Heart right ventricle (tissue), 16 donors: ENCODE results near the gene TMEM255B. TPM values are rescaled to one million over a fixed set of nuclear protein-coding genes. Genes with fewer than 3 reads are reported as not detected.

ENCODE experiments used
- ATAC-seq, 8 donors: fragments of 200-7000 bp; cut with Tn5 transposase; one replicate each; pipeline ENCODE4 v1.9.1; 2020; ENCODE audit warnings: mild to moderate bottlenecking in 8 of 8, moderate library complexity in 8 of 8, moderate number of reproducible peaks in 1 of 8
- DNase-seq, 2 donors: peaks; one replicate each; pipeline ENCODE4 v3.0.0-alpha.2; 2020
- H3K27ac ChIP-seq, 10 donors: fragments of 200-600 bp; sonication (generic) in 2 of 10; one replicate each; pipeline versions ENCODE4 v1.5.0 to v1.8.0; 2020 to 2022; ENCODE audit warnings: mild to moderate bottlenecking in 3 of 10
- H3K27me3 ChIP-seq, 7 donors: fragments of 200-600 bp; one replicate each; pipeline ENCODE4 v1.8.0; 2021 to 2022; ENCODE audit warnings: mild to moderate bottlenecking in 2 of 7
- H3K36me3 ChIP-seq, 9 donors: fragments of 200-600 bp; sonication (generic) in 1 of 9; one replicate each; pipeline versions ENCODE4 v1.5.0 to v1.8.0; 2020 to 2022; ENCODE audit warnings: mild to moderate bottlenecking in 2 of 9
- H3K4me1 ChIP-seq, 9 donors: fragments of 200-600 bp; sonication (generic) in 1 of 9; one replicate each; pipeline versions ENCODE4 v1.5.0 to v1.8.0; 2020 to 2022; ENCODE audit warnings: mild to moderate bottlenecking in 4 of 9
- H3K4me3 ChIP-seq, 10 donors: fragments of 200-600 bp; sonication (generic) in 2 of 10; one replicate each; pipeline versions ENCODE4 v1.5.0 to v1.8.0; 2020 to 2022; ENCODE audit warnings: mild to moderate bottlenecking in 7 of 10, moderate library complexity in 2 of 10
- H3K9me3 ChIP-seq, 11 donors: fragments of 200-600 bp in 10 of 11; sonication (generic) in 2 of 11; one replicate each; pipeline versions ENCODE4 v1.5.0 to v1.8.0; 2013 to 2022; ENCODE audit warnings: mild to moderate bottlenecking in 2 of 11, control low read depth in 1 of 11, moderate library complexity in 1 of 11
- WGBS, 2 donors: extraction: QIAGEN DNeasy Blood & Tissue Kit; methylation state at CpG; one replicate each; pipeline ENCODE4 v1.1.7; 2013; ENCODE audit warnings: inconsistent platforms in 1 of 2; 5-methylcytosine and 5-hydroxymethylcytosine counted together
- intact Hi-C, 10 donors: fragments of 100-400 bp; cut with DNase I; formaldehyde crosslinking; loops; one replicate each; pipeline versions ENCODE4 v1.11.1 to v1.14.2; 2022
- polyA plus RNA-seq, 2 donors: library from polyadenylated mRNA; stranded (reverse); fragments of 200-250 nt; gene quantifications; one replicate each; pipeline ENCODE4 v1.2.3, GENCODE V29; 2013
- total RNA-seq, 10 donors: library from RNA; stranded (reverse); fragmentation: NEBNext Ultra II Directional in 3 of 10; extraction: Animal tissue kit (Norgen Biotek cat#: 25700) in 3 of 10; gene quantifications; one replicate each; pipeline versions ENCODE4 v1.2.1 to v1.2.4, GENCODE V29; 2021 to 2023
- TF ChIP-seq, protein P1 (sequence below), 9 donors: fragments of 200-600 bp; sonication (generic) in 2 of 9; IDR thresholded peaks; one replicate each; pipeline versions ENCODE4 v1.5.0 to v1.8.0; 2021 to 2022; ENCODE audit warnings: antibody characterized with exemption in 9 of 9, mild to moderate bottlenecking in 5 of 9, moderate library complexity in 1 of 9
- donor health status: Arrhythmogenic right ventricular cardiomyopathy.
- donor health status: ischemic (EF 13 %, LVEDD 7.1; RV severe dilation, severe dysfunction).
- donor health status: healthy with polysubstance abuse.
- donor health status: DM: no; HTN: yes; CAD: no.
- donor health status: DM: no; HTN: no; CAD: no.
- donor health status: ischemic (EF 25% LVEDD 6.9; RV normal size, moderate dysfunction).
- donor health status: ischemic (EF 25% LVEDD 5.7; RV mildly dilated, moderate dysfunction).
- donor health status: healthy.
- donor health status: DM: yes; HTN: yes; CAD: no.
- donor health status: Ischemic cardiomyopathy.
- donor health status: ischemic (EF 35%, LVEDD 5.7; RV mildly dilated, moderate dysfunction).
- donor health status: nonischemic (EF 11% LVEDD 7.7; RV severe dilation, severe dysfunction).
- donor health status: DM: yes; HTN: yes; CAD: no.
- donor health status: PGD.
- donor health status: ischemic (EF 29% LVEDD 5.4; RV normal size, mild dysfunction).
- donor health status: nonischemic (EF 23%, LVEDD 6.1; RV moderate dilation, normal function).

Gene TMEM255B
- total and polyA plus RNA-seq, 12 donors: 2.4 to 12.9 (median 6.3) TPM

- Histone ChIP-seq H3K4me3 (no peak overlapping the region), H3K27me3 (peaks cover 0 to 16% (median 0%) of the 10 kb centered on the region in 7 donors), H3K4me1 (peaks cover 0 to 8% (median 0%) of the 10 kb centered on the region in 9 donors), H3K9me3 (no peaks in the 10 kb centered on the region), H3K36me3 (peaks cover 0 to 36% (median 0%) of the 10 kb centered on the region in 9 donors), H3K27ac (no peak overlapping the region)
- 65 to 67% methylated on average over 4 of the region's 4 CpGs for WGBS, 2 donors
- DNase-seq (no peak), ATAC-seq (no peak)
- intact Hi-C loops: no loop called here
- TF ChIP-seq, protein P1, sequence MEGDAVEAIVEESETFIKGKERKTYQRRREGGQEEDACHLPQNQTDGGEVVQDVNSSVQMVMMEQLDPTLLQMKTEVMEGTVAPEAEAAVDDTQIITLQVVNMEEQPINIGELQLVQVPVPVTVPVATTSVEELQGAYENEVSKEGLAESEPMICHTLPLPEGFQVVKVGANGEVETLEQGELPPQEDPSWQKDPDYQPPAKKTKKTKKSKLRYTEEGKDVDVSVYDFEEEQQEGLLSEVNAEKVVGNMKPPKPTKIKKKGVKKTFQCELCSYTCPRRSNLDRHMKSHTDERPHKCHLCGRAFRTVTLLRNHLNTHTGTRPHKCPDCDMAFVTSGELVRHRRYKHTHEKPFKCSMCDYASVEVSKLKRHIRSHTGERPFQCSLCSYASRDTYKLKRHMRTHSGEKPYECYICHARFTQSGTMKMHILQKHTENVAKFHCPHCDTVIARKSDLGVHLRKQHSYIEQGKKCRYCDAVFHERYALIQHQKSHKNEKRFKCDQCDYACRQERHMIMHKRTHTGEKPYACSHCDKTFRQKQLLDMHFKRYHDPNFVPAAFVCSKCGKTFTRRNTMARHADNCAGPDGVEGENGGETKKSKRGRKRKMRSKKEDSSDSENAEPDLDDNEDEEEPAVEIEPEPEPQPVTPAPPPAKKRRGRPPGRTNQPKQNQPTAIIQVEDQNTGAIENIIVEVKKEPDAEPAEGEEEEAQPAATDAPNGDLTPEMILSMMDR (IDR thresholded peaks at IDR 0.05): no peak
These were observed 6.5 kb downstream of the TMEM255B start for GRCh38 chr13:113765564-113765910.

DNA sequence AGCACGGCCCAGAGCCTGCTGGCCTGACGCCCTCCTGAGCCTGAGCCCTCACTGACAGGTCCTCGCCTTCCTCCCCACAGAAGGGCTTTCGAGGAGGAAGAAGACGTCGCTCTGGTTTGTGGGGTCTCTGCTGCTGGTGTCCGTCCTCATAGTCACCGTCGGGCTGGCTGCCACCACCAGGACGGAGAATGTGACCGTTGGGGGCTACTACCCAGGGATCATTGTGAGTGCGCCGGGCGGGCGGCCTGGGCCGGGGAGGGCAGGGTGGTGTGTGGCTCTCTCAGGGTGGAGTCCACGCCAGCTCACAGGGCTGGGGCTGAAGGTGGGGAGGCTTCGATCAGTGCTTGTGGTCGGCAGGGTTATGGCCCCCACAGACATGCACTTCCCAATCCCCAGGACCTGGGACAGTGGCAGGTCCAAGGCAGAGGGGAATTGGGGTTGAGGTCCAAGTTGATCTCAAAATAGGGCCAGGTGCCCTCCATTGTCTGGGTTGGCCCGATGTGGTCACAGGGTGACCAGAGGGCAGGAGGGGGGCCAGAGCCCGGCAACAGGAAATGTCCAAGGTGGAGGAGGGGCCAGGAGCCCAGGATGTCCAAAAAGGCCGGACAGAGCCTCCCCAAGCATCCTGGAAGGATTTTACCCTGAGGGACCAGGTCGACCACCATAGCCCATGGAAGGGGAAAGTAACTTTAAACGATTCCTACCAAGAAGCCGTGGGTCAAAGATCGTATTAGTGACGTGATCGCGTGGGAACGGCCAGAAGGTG, 7.2 kb downstream of the TMEM255B start:
- peaks cover 0 to 38% (median 0%) of the 10 kb centered on the region in 9 donors for H3K36me3 ChIP-seq
- H3K4me1 ChIP-seq: peaks cover 0 to 5% (median 0%) of the 10 kb centered on the region in 9 donors
- DNase-seq (no peak), ATAC-seq (no peak)
- intact Hi-C loops: no loop called here
- H3K27me3 ChIP-seq: peaks cover 0 to 11% (median 0%) of the 10 kb centered on the region in 7 donors
- H3K9me3 ChIP-seq: peaks cover 0 to under 1% (median 0%) of the 10 kb centered on the region in 11 donors
- TF ChIP-seq, protein P1 (IDR thresholded peaks at IDR 0.05): no peak
- H3K4me3 ChIP-seq: no peak overlapping the region
- no peak overlapping the region for H3K27ac ChIP-seq
- 81 to 85% methylated on average over 30 of the region's 30 CpGs for WGBS, 2 donors

- peaks cover 0 to 2% (median 0%) of the 10 kb centered on the region in 9 donors for H3K4me1 ChIP-seq
- DNase-seq: no peak
- no peak overlapping the region for H3K27ac ChIP-seq
- peaks cover 0 to 38% (median 0%) of the 10 kb centered on the region in 9 donors for H3K36me3 ChIP-seq
- WGBS, 2 donors: 84 to 91% methylated on average over 2 of the region's 2 CpGs
- intact Hi-C loops: no loop called here
- H3K27me3 ChIP-seq: peaks cover 0 to 3% (median 0%) of the 10 kb centered on the region in 7 donors
- H3K9me3 ChIP-seq: peaks cover 0 to 12% (median 0%) of the 10 kb centered on the region in 11 donors
- no peak overlapping the region for H3K4me3 ChIP-seq
- ATAC-seq: no peak
- TF ChIP-seq, protein P1 (IDR thresholded peaks at IDR 0.05): no peak
These were observed 8.3 kb downstream of the TMEM255B start for GRCh38 chr13:113767366-113767765.

GRCh38 chr13:113768018-113768905, 9.2 kb downstream of the TMEM255B start:
- Histone ChIP-seq H3K27me3 (no peaks in the 10 kb centered on the region), H3K4me1 (peaks cover 0 to 7% (median 0%) of the 10 kb centered on the region in 9 donors), H3K9me3 (peaks cover 0 to 16% (median 0%) of the 10 kb centered on the region in 11 donors), H3K36me3 (peaks cover 0 to 38% (median 0%) of the 10 kb centered on the region in 9 donors), H3K27ac (no peak overlapping the region), H3K4me3 (no peak overlapping the region)
- intact Hi-C loops: no loop called here
- TF ChIP-seq, protein P1 (IDR thresholded peaks at IDR 0.05): no peak
- ATAC-seq (no peak), DNase-seq (no peak)
- WGBS, 2 donors: 94% methylated on average over 28 of the region's 28 CpGs
